Liver (tissue), 9 donors: ENCODE results near the gene FRYL. TPM values are rescaled to one million over a fixed set of nuclear protein-coding genes. Genes with fewer than 3 reads are reported as not detected.

Experiments used
- DNase-seq: peaks from one replicate; pipeline ENCODE4 v3.0.0-alpha.2; 2017; ENCODE audit warnings: low spot score
- H3K27ac ChIP-seq, 2 donors: one replicate each; pipeline ENCODE4 v1.7.0; 2013; ENCODE audit warnings: inconsistent platforms in 2 of 2, low read length in 2 of 2, control low read depth in 1 of 2, low read depth in 1 of 2, mild to moderate bottlenecking in 1 of 2
- H3K27me3 ChIP-seq, 4 donors: one replicate each; pipeline versions ENCODE4 v1.6.1 to v1.7.0; 2013; ENCODE audit warnings: low read length in 3 of 4, inconsistent platforms in 1 of 4, mild to moderate bottlenecking in 1 of 4, moderate library complexity in 1 of 4; ENCODE audit not compliant: control insufficient read depth in 4 of 4, insufficient read depth in 4 of 4
- H3K36me3 ChIP-seq, 4 donors: one replicate each; pipeline versions ENCODE4 v1.6.1 to v1.7.0; 2013; ENCODE audit warnings: low read length in 3 of 4, mild to moderate bottlenecking in 3 of 4, low read depth in 1 of 4, moderate library complexity in 1 of 4; ENCODE audit not compliant: control insufficient read depth in 4 of 4, insufficient read depth in 3 of 4
- H3K4me1 ChIP-seq, 4 donors: one replicate each; pipeline versions ENCODE4 v1.6.1 to v1.7.0; 2013; ENCODE audit warnings: low read length in 3 of 4, mild to moderate bottlenecking in 3 of 4, moderate library complexity in 1 of 4; ENCODE audit not compliant: control insufficient read depth in 4 of 4, insufficient read depth in 4 of 4
- H3K4me3 ChIP-seq, 3 donors: one replicate each; pipeline versions ENCODE4 v1.6.1 to v1.7.0; 2013; ENCODE audit warnings: low read length in 3 of 3, control low read depth in 1 of 3, low read depth in 1 of 3, mild to moderate bottlenecking in 1 of 3
- H3K9ac ChIP-seq, 2 donors: one replicate each; pipeline ENCODE4 v1.7.0; 2013; ENCODE audit warnings: low read length in 2 of 2, mild to moderate bottlenecking in 2 of 2, moderate library complexity in 2 of 2, control low read depth in 1 of 2, low read depth in 1 of 2
- H3K9me3 ChIP-seq, 4 donors: one replicate each; pipeline versions ENCODE4 v1.6.1 to v1.7.0; 2013; ENCODE audit warnings: low read length in 3 of 4; ENCODE audit not compliant: control insufficient read depth in 4 of 4
- FOXA1 ChIP-seq: IDR thresholded peaks from 2 replicates; pipeline ENCODE4 v1.6.1; 2016; ENCODE audit warnings: antibody characterized with exemption
- FOXA2 ChIP-seq: IDR thresholded peaks from 2 replicates; pipeline ENCODE4 v1.6.1; 2016; ENCODE audit warnings: antibody characterized with exemption
- HNF4A ChIP-seq, 2 donors: conservative IDR thresholded peaks; 2 replicates each; pipeline ENCODE4 v1.6.1; 2016; ENCODE audit warnings: antibody characterized with exemption in 2 of 2, mild to moderate bottlenecking in 2 of 2
- JUND ChIP-seq, 2 donors: IDR thresholded peaks; 2 replicates each; pipeline ENCODE4 v1.6.1; 2016; ENCODE audit warnings: antibody characterized with exemption in 2 of 2
- NR2F2 ChIP-seq: IDR thresholded peaks from 2 replicates; pipeline ENCODE4 v1.6.1; 2016; ENCODE audit warnings: antibody characterized with exemption
- RAD21 ChIP-seq, 2 donors: IDR thresholded peaks; 2 replicates each; pipeline ENCODE4 v1.6.1; 2016; ENCODE audit warnings: antibody characterized with exemption in 2 of 2, mild to moderate bottlenecking in 2 of 2
- RXRA ChIP-seq, 2 donors: IDR thresholded peaks; 2 replicates each; pipeline ENCODE4 v1.6.1; 2017 to 2018; ENCODE audit warnings: antibody characterized with exemption in 2 of 2, mild to moderate bottlenecking in 1 of 2
- SP1 ChIP-seq: IDR thresholded peaks from 2 replicates; pipeline ENCODE4 v1.6.1; 2018; ENCODE audit warnings: antibody characterized with exemption, mild to moderate bottlenecking
- TAF1 ChIP-seq: conservative IDR thresholded peaks from 2 replicates; pipeline ENCODE4 v1.6.1; 2016; ENCODE audit warnings: antibody characterized with exemption, mild to moderate bottlenecking
- YY1 ChIP-seq: IDR thresholded peaks from 2 replicates; pipeline ENCODE4 v1.6.1; 2016; ENCODE audit warnings: antibody characterized with exemption, mild to moderate bottlenecking
- WGBS: extraction: QIAGEN DNeasy Blood & Tissue Kit; methylation state at CpG from one replicate; pipeline ENCODE4 v1.1.7; 2013; 5-methylcytosine and 5-hydroxymethylcytosine counted together
- polyA plus RNA-seq, 2 donors: library from polyadenylated mRNA; stranded (reverse) in 1 of 2; unstranded in 1 of 2; fragments of 200-250 nt in 1 of 2; fragments of >200 nt in 1 of 2; fragmentation: Nextera tagmentation in 1 of 2; extraction: Ambion mirVana in 1 of 2; gene quantifications; one replicate each; pipeline versions ENCODE4 v1.2.1 to v1.2.3, GENCODE V29; 2013 to 2015
- total RNA-seq, 2 donors: library from RNA; depleted of rRNA; stranded (reverse); fragments of >200 nt; gene quantifications; one replicate each; pipeline ENCODE4 v1.2.3, GENCODE V29; 2014
- TF ChIP-seq, protein P1 (sequence below): fragments of 150-350 bp; IDR thresholded peaks from 2 replicates; pipeline ENCODE4 v1.5.1; 2017; ENCODE audit warnings: improper control_type of control experiment, low read depth, low read length; ENCODE audit not compliant: missing input control
- TF ChIP-seq, protein P2 (sequence below): IDR thresholded peaks from 2 replicates; pipeline ENCODE4 v1.6.1; 2016; ENCODE audit warnings: antibody characterized with exemption
- TF ChIP-seq, protein P3 (sequence below): IDR thresholded peaks from 2 replicates; pipeline ENCODE4 v1.6.1; 2016; ENCODE audit warnings: antibody characterized with exemption
- TF ChIP-seq, protein P4 (sequence below): IDR thresholded peaks from 2 replicates; pipeline ENCODE4 v1.6.1; 2016; ENCODE audit warnings: antibody characterized with exemption, mild to moderate bottlenecking
- donor health status: healthy.
- donor health status: healthy.
- donor health status: healthy.
- donor health status: healthy.
- donor health status: healthy.

Gene FRYL
- total and polyA plus RNA-seq, 4 donors = 5.3 to 79.0 (median 27.2) TPM

DNA sequence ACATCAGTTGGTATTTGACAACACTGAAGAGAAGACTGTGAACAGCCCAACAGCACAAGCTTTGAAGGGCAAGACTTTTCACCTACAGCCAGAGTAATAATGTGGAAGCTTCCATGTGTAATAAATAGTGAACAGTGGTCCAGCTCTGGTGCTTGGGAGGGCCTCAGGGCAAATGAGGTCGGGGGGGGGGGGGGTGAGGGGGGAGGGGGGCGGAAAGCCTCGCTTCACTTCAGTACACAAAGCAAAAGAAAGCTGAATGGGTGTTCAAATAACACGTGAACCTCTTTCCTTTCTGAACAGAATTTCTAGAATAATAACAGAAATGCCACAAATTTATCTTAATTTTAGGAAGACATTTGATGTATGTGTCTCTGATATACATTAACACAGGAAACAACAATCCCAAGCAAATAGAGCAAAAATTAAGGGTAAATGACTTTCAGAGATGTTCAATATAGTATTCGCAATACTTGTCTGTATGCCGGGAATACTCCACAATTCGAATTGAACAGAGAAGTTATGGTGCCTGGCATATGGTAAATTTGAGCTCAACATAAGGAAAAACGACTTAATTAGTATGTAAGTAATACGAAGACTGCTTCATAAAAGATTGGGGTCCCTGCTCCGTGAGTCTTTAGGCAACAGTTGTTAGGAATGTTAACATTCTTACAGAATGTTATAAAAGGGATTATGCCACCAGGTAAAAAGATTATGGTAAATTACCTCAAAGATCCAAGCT lies 92.6 kb downstream of the FRYL start:
- H3K4me1 ChIP-seq = peaks cover 0 to 7% (median 4%) of the 10 kb centered on the region in 4 donors
- no peak overlapping the region for H3K27ac ChIP-seq
- TF ChIP-seq NR2F2 (no peak), FOXA1 (no peak), YY1 (no peak), SP1 (no peak), JUND (IDR thresholded peaks at IDR 0.05) (no peak)
- TF ChIP-seq, protein P1, sequence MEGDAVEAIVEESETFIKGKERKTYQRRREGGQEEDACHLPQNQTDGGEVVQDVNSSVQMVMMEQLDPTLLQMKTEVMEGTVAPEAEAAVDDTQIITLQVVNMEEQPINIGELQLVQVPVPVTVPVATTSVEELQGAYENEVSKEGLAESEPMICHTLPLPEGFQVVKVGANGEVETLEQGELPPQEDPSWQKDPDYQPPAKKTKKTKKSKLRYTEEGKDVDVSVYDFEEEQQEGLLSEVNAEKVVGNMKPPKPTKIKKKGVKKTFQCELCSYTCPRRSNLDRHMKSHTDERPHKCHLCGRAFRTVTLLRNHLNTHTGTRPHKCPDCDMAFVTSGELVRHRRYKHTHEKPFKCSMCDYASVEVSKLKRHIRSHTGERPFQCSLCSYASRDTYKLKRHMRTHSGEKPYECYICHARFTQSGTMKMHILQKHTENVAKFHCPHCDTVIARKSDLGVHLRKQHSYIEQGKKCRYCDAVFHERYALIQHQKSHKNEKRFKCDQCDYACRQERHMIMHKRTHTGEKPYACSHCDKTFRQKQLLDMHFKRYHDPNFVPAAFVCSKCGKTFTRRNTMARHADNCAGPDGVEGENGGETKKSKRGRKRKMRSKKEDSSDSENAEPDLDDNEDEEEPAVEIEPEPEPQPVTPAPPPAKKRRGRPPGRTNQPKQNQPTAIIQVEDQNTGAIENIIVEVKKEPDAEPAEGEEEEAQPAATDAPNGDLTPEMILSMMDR = no peak
- TF ChIP-seq, protein P2, sequence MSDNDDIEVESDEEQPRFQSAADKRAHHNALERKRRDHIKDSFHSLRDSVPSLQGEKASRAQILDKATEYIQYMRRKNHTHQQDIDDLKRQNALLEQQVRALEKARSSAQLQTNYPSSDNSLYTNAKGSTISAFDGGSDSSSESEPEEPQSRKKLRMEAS = no peak
- H3K4me3 ChIP-seq = no peak overlapping the region
- no peaks in the 10 kb centered on the region for H3K9me3 ChIP-seq
- WGBS = 81% methylated on average over 10 of the region's 10 CpGs
- no peak overlapping the region for H3K9ac ChIP-seq
- no peaks in the 10 kb centered on the region for H3K27me3 ChIP-seq
- no peak for DNase-seq
- no peaks in the 10 kb centered on the region for H3K36me3 ChIP-seq

DNA sequence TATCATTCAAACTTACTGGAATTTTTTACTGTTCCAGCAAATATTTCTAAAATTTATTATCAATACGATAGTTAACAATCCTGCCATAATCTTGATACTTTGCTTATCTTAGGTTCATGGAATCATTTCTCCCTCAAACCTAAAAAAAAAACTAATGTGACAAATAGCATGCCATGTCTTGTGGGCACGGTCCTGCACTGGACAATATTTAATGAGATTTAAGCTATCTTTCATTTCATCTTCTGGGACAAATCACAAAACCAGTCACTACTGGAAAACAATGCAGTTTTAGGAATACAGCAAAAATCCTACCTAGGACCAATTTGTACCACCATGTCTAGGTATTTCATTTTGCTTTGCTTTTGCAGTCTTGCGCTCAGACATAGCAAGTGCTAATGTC lies 93.7 kb downstream of the FRYL start:
- DNase-seq = no peak
- WGBS = 97% methylated on average over 3 of the region's 3 CpGs
- no peak for TF ChIP-seq HNF4A (conservative IDR thresholded peaks at IDR 0.05)
- Histone ChIP-seq H3K36me3 (no peaks in the 10 kb centered on the region), H3K9me3 (no peaks in the 10 kb centered on the region), H3K4me3 (no peak overlapping the region), H3K4me1 (peaks cover 0 to 7% (median 4%) of the 10 kb centered on the region in 4 donors), H3K27ac (no peak overlapping the region), H3K27me3 (no peaks in the 10 kb centered on the region), H3K9ac (no peak overlapping the region)

DNA sequence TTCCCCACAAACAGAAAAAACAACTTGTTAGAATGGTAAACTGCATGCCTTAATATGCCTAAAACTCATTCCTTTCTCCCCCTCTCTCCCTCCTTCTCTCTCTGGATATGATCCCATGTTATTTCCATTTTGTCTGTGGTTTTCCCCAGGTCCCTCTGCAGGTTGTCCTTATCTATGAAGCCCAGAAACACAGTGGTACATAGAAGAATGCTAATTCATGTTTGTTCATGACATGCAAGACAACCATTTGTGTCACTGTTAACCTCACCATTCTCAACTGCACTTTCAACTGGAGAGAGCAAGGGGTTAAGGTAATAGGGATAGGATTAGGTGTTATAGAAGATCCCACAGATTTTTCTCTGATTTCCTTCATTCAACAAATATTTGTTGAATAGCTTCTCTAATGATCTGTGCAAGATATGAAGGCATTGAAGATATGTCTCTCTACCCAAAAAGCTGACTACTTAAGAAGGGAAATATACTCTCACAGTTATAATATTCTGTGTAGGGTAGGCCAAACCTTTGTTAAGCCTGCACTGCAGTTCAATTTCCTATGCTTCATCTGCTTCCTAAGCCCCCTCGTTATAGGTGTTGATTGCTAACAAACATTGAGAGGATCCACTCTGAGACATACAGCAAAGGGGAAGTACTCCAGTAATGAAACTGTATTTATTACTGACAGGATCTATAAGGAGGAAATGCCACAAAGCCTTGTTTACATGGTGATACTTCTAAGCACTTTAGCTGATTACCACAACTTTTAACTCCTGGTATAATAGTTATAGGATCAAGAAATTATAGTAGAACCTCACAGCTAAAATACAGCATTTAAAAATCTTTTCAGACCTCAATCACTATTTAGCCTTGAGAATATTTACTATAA lies 96.1 kb downstream of the FRYL start:
- Histone ChIP-seq H3K27me3 (no peaks in the 10 kb centered on the region), H3K4me3 (no peak overlapping the region), H3K9ac (no peak overlapping the region), H3K27ac (no peak overlapping the region), H3K9me3 (no peaks in the 10 kb centered on the region), H3K36me3 (no peaks in the 10 kb centered on the region), H3K4me1 (peaks cover 3 to 11% (median 4%) of the 10 kb centered on the region in 4 donors)
- TF ChIP-seq RXRA (IDR thresholded peaks at IDR 0.05) (no peak), NR2F2 (no peak), JUND (IDR thresholded peaks at IDR 0.05) (no peak), RAD21 (IDR thresholded peaks at IDR 0.05) (no peak), TAF1 (no peak), FOXA2 (no peak)
- TF ChIP-seq, protein P3, sequence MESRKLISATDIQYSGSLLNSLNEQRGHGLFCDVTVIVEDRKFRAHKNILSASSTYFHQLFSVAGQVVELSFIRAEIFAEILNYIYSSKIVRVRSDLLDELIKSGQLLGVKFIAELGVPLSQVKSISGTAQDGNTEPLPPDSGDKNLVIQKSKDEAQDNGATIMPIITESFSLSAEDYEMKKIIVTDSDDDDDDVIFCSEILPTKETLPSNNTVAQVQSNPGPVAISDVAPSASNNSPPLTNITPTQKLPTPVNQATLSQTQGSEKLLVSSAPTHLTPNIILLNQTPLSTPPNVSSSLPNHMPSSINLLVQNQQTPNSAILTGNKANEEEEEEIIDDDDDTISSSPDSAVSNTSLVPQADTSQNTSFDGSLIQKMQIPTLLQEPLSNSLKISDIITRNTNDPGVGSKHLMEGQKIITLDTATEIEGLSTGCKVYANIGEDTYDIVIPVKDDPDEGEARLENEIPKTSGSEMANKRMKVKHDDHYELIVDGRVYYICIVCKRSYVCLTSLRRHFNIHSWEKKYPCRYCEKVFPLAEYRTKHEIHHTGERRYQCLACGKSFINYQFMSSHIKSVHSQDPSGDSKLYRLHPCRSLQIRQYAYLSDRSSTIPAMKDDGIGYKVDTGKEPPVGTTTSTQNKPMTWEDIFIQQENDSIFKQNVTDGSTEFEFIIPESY = no peak
- TF ChIP-seq, protein P1 = no peak
- TF ChIP-seq, protein P4, sequence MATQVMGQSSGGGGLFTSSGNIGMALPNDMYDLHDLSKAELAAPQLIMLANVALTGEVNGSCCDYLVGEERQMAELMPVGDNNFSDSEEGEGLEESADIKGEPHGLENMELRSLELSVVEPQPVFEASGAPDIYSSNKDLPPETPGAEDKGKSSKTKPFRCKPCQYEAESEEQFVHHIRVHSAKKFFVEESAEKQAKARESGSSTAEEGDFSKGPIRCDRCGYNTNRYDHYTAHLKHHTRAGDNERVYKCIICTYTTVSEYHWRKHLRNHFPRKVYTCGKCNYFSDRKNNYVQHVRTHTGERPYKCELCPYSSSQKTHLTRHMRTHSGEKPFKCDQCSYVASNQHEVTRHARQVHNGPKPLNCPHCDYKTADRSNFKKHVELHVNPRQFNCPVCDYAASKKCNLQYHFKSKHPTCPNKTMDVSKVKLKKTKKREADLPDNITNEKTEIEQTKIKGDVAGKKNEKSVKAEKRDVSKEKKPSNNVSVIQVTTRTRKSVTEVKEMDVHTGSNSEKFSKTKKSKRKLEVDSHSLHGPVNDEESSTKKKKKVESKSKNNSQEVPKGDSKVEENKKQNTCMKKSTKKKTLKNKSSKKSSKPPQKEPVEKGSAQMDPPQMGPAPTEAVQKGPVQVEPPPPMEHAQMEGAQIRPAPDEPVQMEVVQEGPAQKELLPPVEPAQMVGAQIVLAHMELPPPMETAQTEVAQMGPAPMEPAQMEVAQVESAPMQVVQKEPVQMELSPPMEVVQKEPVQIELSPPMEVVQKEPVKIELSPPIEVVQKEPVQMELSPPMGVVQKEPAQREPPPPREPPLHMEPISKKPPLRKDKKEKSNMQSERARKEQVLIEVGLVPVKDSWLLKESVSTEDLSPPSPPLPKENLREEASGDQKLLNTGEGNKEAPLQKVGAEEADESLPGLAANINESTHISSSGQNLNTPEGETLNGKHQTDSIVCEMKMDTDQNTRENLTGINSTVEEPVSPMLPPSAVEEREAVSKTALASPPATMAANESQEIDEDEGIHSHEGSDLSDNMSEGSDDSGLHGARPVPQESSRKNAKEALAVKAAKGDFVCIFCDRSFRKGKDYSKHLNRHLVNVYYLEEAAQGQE = no peak
- no peak for DNase-seq
- WGBS = 55% methylated on average over 1 of the region's 1 CpG
